Vagina (tissue), 2 donors: ENCODE results near the gene SLC17A5.

Experiments
- CTCF ChIP-seq, 3 experiments: fragments of 450-650 bp in 2 of 3; fragments of 200-600 bp in 1 of 3; sonication (generic) in 1 of 3; IDR thresholded peaks; one replicate each; pipeline ENCODE4 v1.5.1; 2017 to 2019; ENCODE audit warnings: antibody characterized with exemption in 3 of 3, mild to moderate bottlenecking in 2 of 3, moderate library complexity in 2 of 3
- POLR2A ChIP-seq, 2 donors: fragments of 450-650 bp; IDR thresholded peaks; one replicate each; pipeline ENCODE4 v1.6.1; 2017; ENCODE audit warnings: antibody characterized with exemption in 2 of 2, mild to moderate bottlenecking in 2 of 2, moderate library complexity in 2 of 2
- POLR2AphosphoS5 ChIP-seq, 2 donors: sonication (generic); formaldehyde crosslinking; IDR thresholded peaks; one replicate each; pipeline ENCODE4 v1.9.0; 2017; ENCODE audit warnings: antibody characterized with exemption in 2 of 2, mild to moderate bottlenecking in 2 of 2, low read depth in 1 of 2; ENCODE audit not compliant: insufficient read depth in 1 of 2

GRCh38 chr6:73671911-73672685, 18.3 kb upstream of the SLC17A5 start:
- TF ChIP-seq CTCF (IDR thresholded peaks at IDR 0.05), result no peak
- no peak for TF ChIP-seq POLR2A (IDR thresholded peaks at IDR 0.05)
- TF ChIP-seq POLR2AphosphoS5 (IDR thresholded peaks at IDR 0.05; ENCODE audit: insufficient read depth in 1 of 2, low read depth in 1 of 2), result no peak
